ENCODE measurements around the gene B4GAT1. TPM values are rescaled to one million over a fixed set of nuclear protein-coding genes. Genes with fewer than 3 reads are reported as not detected.

The B4GAT1 gene
- total RNA-seq, 1 experiment from 2014 or later: 41.1 TPM

DNA sequence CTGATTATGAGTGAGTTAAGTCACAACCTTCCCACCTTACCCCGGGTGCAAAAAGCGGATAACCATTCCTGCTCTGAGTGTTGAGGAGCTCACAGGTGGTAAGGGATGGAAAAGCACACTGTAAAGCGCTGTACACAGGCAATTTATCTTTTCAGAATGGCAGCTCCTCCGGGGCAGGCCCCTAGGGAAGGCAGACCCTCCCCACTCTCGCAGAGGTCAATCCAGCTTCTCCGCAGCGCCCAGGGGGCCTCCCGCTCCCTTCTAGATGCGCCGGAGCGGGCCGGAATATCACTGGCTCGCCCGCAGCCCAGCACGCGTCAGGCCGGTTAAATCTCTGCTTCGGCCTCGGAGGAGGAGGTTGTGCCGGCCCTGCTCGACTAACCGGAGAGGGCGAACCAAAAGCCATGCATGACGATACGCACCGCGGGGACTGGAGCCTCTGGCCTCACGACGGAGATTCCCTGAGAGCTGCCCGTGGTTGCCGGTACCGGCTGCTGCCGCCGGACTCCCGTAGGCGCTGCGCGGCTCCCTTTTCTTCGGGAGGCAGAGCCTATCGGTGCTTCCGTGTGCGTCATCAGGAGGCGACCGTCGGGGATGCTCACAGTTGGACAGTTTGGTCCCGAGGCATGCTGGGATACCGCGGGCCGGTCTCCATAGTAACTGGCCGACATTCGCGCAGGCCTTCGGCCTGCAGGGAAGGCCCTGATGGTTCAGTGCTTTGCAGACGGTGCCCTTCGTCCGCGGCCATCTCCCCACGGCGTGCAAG, 2.7 kb downstream of the B4GAT1 start, which contains the start of gene BRMS1:
Gene BRMS1 (minus strand): TSS at position 555 of the 766 bp plus-strand sequence. CDS start 2,870 bp downstream, outside the sequence.
- no peaks in the 10 kb centered on the region for H4K20me1 ChIP-seq (ENCODE audit: low read length)
- TF ChIP-seq EZH2phosphoT487 (IDR thresholded peaks at IDR 0.05; ENCODE audit: borderline replicate concordance, low read length) (no peak), EZH2 (IDR thresholded peaks at IDR 0.05; ENCODE audit: low read length, unreplicated experiment) (no peak)
- TF ChIP-seq, protein P1, sequence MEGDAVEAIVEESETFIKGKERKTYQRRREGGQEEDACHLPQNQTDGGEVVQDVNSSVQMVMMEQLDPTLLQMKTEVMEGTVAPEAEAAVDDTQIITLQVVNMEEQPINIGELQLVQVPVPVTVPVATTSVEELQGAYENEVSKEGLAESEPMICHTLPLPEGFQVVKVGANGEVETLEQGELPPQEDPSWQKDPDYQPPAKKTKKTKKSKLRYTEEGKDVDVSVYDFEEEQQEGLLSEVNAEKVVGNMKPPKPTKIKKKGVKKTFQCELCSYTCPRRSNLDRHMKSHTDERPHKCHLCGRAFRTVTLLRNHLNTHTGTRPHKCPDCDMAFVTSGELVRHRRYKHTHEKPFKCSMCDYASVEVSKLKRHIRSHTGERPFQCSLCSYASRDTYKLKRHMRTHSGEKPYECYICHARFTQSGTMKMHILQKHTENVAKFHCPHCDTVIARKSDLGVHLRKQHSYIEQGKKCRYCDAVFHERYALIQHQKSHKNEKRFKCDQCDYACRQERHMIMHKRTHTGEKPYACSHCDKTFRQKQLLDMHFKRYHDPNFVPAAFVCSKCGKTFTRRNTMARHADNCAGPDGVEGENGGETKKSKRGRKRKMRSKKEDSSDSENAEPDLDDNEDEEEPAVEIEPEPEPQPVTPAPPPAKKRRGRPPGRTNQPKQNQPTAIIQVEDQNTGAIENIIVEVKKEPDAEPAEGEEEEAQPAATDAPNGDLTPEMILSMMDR (conservative IDR thresholded peaks at IDR 0.05; ENCODE audit: low read depth, low read length): no peak
- H3K9me3 ChIP-seq (ENCODE audit: low read length): no peaks in the 10 kb centered on the region
- peak within 1 kb of the TSS; percentile 82 for H2AFZ ChIP-seq (ENCODE audit: low read length)
- peak within 1 kb of the TSS; percentile 21; the same call in 1 of the 2 replicates for H3K27ac ChIP-seq (ENCODE audit: low read length)
- peak within 1 kb of the TSS; percentile 87 for H3K9ac ChIP-seq (ENCODE audit: low read length)
- DNase-seq: peak; percentile 99
- intact Hi-C loops (cut with micrococcal nuclease): no loop called here
- peak within 1 kb of the TSS; percentile 92 for H3K4me2 ChIP-seq (ENCODE audit: low read length)
- H3K4me1 ChIP-seq (ENCODE audit: insufficient read depth, low read length): peaks cover 35% of the 10 kb centered on the region
- H3K79me2 ChIP-seq (ENCODE audit: low read length): peaks cover 39% of the 10 kb centered on the region
- BruUV-seq (replicated peaks): TSS peak; percentile 60
- H3K4me3 ChIP-seq (ENCODE audit: low read length): peak within 1 kb of the TSS; percentile 94
- peak; percentile 69 for ATAC-seq
- POLR2A ChIA-PET (ENCODE audit: unreplicated experiment): interaction anchor here (0.5 to 0.7 kb wide), 3 partner anchors 10 to 122 kb away, joined by 3 to 4 read pairs (median 3); partner anchors contain the start of gene PELI3
- no peaks in the 10 kb centered on the region for H3K9me2 ChIP-seq (replicated peaks; ENCODE audit: low read length)
- CTCF ChIA-PET: interaction anchor here (0.6 to 0.9 kb wide), 3 partner anchors 9 to 42 kb away, joined by 3 to 5 read pairs (median 4); partner anchors contain the start of gene RIN1
- no peaks in the 10 kb centered on the region for H3F3A ChIP-seq (ENCODE audit: low read length, unreplicated experiment)
- H3K36me3 ChIP-seq (ENCODE audit: low read depth, low read length): peaks cover 8% of the 10 kb centered on the region; the same call in 1 of the 2 replicates
- no peaks in the 10 kb centered on the region for H3K27me3 ChIP-seq (ENCODE audit: low read length)

DNA sequence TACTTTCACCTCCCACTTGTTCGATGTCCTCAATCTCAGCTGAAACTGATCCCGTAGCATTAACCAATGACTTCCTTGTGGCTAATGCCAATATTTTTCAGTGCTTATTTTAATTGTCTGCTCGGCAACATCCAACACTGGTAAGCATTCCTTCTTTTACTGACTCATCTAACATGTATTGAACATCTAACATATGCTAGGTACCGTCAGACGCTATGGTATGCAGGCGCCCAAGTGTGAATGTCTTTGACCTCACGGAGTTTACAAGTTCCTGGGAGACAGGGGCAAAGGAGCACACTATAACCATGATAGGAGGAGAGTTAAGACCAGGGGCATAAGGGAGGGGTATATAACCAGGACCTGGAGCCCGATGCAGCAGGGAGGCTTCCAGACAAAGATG, 4.3 kb downstream of the B4GAT1 start:
- DNase-seq (no peak), ATAC-seq (no peak)
- Histone ChIP-seq H3K4me3 (ENCODE audit: low read length) (no peak overlapping the region), H3K4me2 (ENCODE audit: low read length) (peak overlapping the region; percentile 92; the same call in 1 of the 2 replicates), H2AFZ (ENCODE audit: low read length) (no peak overlapping the region), H3F3A (ENCODE audit: low read length, unreplicated experiment) (no peaks in the 10 kb centered on the region), H3K9ac (ENCODE audit: low read length) (no peak overlapping the region), H3K4me1 (ENCODE audit: insufficient read depth, low read length) (peaks cover 32% of the 10 kb centered on the region), H3K79me2 (ENCODE audit: low read length) (peaks cover 39% of the 10 kb centered on the region), H3K27me3 (ENCODE audit: low read length) (no peaks in the 10 kb centered on the region), H4K20me1 (ENCODE audit: low read length) (no peaks in the 10 kb centered on the region), H3K27ac (ENCODE audit: low read length) (no peak overlapping the region), H3K9me2 (replicated peaks; ENCODE audit: low read length) (no peaks in the 10 kb centered on the region), H3K9me3 (ENCODE audit: low read length) (no peaks in the 10 kb centered on the region), H3K36me3 (ENCODE audit: low read depth, low read length) (peaks cover 13% of the 10 kb centered on the region; the same call in 1 of the 2 replicates)
- POLR2A ChIA-PET (ENCODE audit: unreplicated experiment): no interaction called here
- intact Hi-C loops (cut with micrococcal nuclease): no loop called here
- no TSS peak for BruUV-seq (replicated peaks)
- TF ChIP-seq EZH2phosphoT487 (IDR thresholded peaks at IDR 0.05; ENCODE audit: borderline replicate concordance, low read length): no peak
- TF ChIP-seq, protein P1 (conservative IDR thresholded peaks at IDR 0.05; ENCODE audit: low read depth, low read length): no peak
- TF ChIP-seq EZH2 (IDR thresholded peaks at IDR 0.05; ENCODE audit: low read length, unreplicated experiment): no peak
- CTCF ChIA-PET: interaction anchor here (0.6 kb wide), 1 partner anchor 43 kb away, joined by 6 read pairs; no protein-coding TSS in a partner anchor
